Measurements from ENCODE around the gene TRIM8. TPM values are rescaled to one million over a fixed set of nuclear protein-coding genes. Genes with fewer than 3 reads are reported as not detected.

The TRIM8 gene
- total and polyA plus RNA-seq, 2 of the 8 experiments (the other 6 are each of a cell fraction or from before 2014, with no cell fraction given) = 24.9 to 38.8 TPM

- TF ChIP-seq CHD7 (IDR thresholded peaks at IDR 0.05; ENCODE audit: insufficient replicate concordance, low read length) = no peak
- no peak for TF ChIP-seq RBBP5 (IDR thresholded peaks at IDR 0.05; ENCODE audit: borderline replicate concordance, low read depth, low read length)
These were observed 57.0 kb downstream of the TRIM8 start (continued) for GRCh38 chr10:102701272-102701671.
